ENCODE results near the gene ARHGAP44.
"Not testable (repeated sequence)": the region's sequence is repeated elsewhere in the genome, so short reads cannot be mapped to it uniquely, and the experiment has no call there.

The ARHGAP44 gene

DNA sequence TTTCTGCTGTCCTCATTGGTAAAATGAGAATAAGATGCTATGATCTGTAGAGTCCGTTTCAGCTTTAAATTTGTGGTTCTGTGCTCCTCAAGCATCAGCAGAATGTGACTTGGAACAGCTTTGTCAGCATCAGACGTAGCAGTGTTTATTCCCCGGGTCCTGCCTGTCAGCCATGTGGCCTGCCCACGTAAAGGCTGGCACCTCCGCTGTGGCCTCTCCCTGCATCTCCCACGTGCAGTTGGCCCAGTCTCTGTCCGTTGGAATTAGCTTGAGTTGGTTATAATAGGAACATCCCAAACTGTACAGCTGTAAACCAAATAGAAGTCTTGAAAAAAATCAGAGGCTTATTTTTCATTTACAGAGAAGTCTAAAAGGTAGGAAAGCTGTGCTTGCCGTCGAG, 61.7 kb downstream of the ARHGAP44 start:
- no peak overlapping the region for H3K4me3 ChIP-seq
- H3K36me3 ChIP-seq (replicated peaks), result no peaks in the 10 kb centered on the region
- no peak for DNase-seq (ENCODE audit: low spot score in 2 of 2)
- no peaks in the 10 kb centered on the region for H3K4me1 ChIP-seq
- in situ Hi-C loops (cut with MboI; ENCODE audit: low sequenced_read_pairs), result no loop called here
- H3K9me3 ChIP-seq, result no peaks in the 10 kb centered on the region
- H3K27me3 ChIP-seq (ENCODE audit: low read depth), result no peaks in the 10 kb centered on the region

DNA sequence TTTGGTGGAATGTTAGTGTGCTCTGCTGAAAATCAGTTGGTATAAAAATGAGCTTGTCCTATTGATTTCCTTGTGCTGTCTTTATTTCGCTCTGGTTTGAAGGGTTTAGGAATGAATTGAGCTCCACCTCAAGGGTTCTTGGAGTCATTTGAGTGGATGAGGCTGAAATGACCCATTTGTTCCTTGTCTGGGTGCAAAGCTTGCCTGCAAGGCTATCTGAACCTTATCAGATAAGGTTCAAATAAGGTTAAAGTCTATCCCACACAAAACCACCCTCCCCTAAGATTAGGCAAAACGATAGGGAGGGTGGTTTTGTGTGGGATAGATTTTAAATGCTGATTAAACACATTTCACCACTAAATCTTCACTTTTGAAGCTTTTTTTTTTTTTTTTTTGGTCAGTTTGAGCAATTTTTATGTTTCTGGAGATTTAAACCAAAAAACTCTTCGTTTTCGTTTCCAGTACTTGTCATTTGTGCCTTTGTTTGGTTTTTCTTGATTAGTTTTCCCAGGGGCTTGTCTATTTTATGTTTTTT, 62.7 kb downstream of the ARHGAP44 start:
- Histone ChIP-seq H3K4me3 (no peak overlapping the region), H3K27me3 (ENCODE audit: low read depth) (no peaks in the 10 kb centered on the region), H3K36me3 (replicated peaks) (no peaks in the 10 kb centered on the region), H3K4me1 (no peaks in the 10 kb centered on the region), H3K9me3 (no peaks in the 10 kb centered on the region)
- in situ Hi-C loops (cut with MboI; ENCODE audit: low sequenced_read_pairs), result no loop called here
- DNase-seq (ENCODE audit: low spot score in 2 of 2), result no peak

DNA sequence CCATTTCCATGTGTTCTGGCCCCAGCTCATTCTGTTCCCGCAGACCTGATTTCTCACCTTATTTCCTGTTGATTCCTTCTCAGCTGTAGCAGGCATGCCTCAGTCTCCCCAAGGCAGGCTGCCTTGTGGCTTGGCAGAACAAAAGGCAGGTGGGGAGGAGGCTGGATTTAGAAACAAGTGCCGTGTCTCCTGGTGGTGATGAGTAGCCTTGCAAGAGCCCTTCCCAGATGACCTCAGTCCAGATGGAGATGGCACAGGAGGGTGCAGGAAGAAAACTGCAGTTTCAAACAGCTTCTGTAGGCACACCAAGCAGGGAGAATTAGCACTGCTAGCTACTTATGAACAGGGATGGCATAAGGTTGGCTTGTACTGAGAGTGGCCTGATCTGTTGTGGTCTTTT, 64.6 kb downstream of the ARHGAP44 start:
- H3K4me3 ChIP-seq, result no peak overlapping the region
- H3K36me3 ChIP-seq (replicated peaks), result no peaks in the 10 kb centered on the region
- H3K9me3 ChIP-seq, result no peaks in the 10 kb centered on the region
- H3K4me1 ChIP-seq, result no peaks in the 10 kb centered on the region
- no peaks in the 10 kb centered on the region for H3K27me3 ChIP-seq (ENCODE audit: low read depth)
- no peak for DNase-seq (ENCODE audit: low spot score in 2 of 2)
- in situ Hi-C loops (cut with MboI; ENCODE audit: low sequenced_read_pairs), result no loop called here

DNA sequence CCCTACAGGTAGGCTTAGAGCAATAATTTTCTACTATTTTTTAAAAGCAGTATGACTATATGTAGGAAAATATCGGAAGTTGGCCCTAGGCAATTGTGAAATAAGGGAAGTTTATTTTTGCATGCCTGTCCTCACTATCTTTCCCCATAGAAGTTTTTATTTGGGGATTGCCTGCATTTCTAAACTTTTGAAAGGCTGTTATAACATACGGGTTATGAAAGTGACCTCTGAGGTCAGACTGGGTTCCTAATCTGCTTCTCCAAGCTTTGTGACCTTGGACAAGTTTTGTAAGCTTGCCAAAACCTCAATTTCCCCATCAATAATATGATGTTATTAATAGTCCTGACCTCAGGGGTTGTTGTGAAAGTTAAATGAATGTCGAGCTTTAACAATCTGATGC, 67.1 kb downstream of the ARHGAP44 start:
- in situ Hi-C loops (cut with MboI; ENCODE audit: low sequenced_read_pairs), result no loop called here
- H3K4me3 ChIP-seq, result no peak overlapping the region
- H3K36me3 ChIP-seq (replicated peaks), result no peaks in the 10 kb centered on the region
- H3K9me3 ChIP-seq, result no peaks in the 10 kb centered on the region
- no peaks in the 10 kb centered on the region for H3K27me3 ChIP-seq (ENCODE audit: low read depth)
- H3K4me1 ChIP-seq, result no peaks in the 10 kb centered on the region
- DNase-seq (ENCODE audit: low spot score in 2 of 2), result no peak

GRCh38 chr17:12857592-12857991, 68.3 kb downstream of the ARHGAP44 start:
- no peaks in the 10 kb centered on the region for H3K4me1 ChIP-seq
- H3K27me3 ChIP-seq (ENCODE audit: low read depth), result no peaks in the 10 kb centered on the region
- H3K4me3 ChIP-seq, result no peak overlapping the region
- no peaks in the 10 kb centered on the region for H3K36me3 ChIP-seq (replicated peaks)
- in situ Hi-C loops (cut with MboI; ENCODE audit: low sequenced_read_pairs), result no loop called here
- no peaks in the 10 kb centered on the region for H3K9me3 ChIP-seq
- no peak for DNase-seq (ENCODE audit: low spot score in 2 of 2)

DNA sequence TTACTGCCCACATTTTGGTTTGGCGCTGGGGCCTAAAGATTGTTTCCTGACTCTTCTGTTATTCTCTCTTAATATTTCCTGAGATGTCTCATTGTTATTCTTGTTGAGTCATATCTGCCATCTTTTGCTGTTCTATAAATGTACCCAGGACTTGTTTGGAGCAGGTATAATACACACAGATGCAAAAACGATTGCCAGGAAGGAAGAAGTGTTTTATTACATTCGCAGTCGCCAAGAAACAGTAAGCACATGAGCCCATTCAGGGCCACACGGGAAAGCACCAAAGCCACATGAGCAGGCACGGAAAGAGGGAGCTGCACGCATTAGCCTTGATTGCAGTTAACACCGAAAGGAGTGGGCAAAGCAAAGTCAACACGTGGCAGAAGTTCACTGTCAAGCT, 70.2 kb downstream of the ARHGAP44 start:
- in situ Hi-C loops (cut with MboI; ENCODE audit: low sequenced_read_pairs), result no loop called here

DNA sequence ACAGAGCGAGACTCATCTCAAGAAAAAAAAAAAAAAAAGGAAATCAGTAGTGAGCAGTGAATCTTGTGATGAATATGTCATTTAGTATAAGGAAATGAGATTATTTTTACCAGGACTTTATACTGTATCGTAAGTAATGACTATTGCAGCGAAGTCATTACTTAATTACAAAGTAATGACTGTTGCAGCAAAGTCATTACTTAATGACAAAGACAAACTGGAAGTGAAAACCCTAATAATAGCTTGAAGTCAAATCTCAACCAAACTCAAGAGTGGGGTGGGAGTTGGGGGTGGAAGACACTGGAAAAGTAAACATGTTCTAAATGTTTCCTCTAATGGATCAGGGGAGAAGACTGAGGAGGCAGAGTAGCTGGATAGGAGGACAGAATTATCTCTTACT, 76.5 kb downstream of the ARHGAP44 start:
- Histone ChIP-seq H3K36me3 (replicated peaks) (no peaks in the 10 kb centered on the region), H3K4me1 (no peaks in the 10 kb centered on the region), H3K27me3 (ENCODE audit: low read depth) (no peaks in the 10 kb centered on the region), H3K9me3 (no peaks in the 10 kb centered on the region), H3K4me3 (no peak overlapping the region)
- in situ Hi-C loops (cut with MboI; ENCODE audit: low sequenced_read_pairs), result no loop called here
- DNase-seq (ENCODE audit: low spot score in 2 of 2), result no peak

More for the DNA sequence above, 70.2 kb downstream of the ARHGAP44 start:
- Histone ChIP-seq H3K27me3 (ENCODE audit: low read depth) (no peaks in the 10 kb centered on the region), H3K9me3 (no peaks in the 10 kb centered on the region), H3K4me1 (no peaks in the 10 kb centered on the region), H3K36me3 (replicated peaks) (no peaks in the 10 kb centered on the region), H3K4me3 (no peak overlapping the region)
- DNase-seq (ENCODE audit: low spot score in 2 of 2), result no peak

DNA sequence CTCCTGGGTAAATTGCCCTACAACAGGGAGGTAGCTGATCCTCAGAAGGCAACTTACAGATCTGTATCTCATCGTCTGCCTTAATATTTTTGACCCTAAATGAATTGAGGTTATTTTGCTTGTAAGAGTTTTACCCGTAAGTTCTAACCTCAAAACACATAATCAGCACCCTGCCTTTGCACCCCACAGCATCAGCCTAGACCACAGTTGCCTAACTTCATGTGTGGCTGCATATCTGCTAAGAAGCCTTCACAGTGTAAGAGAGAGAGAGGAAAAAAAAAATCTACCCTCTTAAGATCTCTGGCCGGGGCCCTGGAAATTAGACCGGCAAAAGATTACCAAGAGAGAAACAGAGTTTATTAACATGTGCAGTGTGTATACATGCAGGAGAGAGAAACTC, 76.9 kb downstream of the ARHGAP44 start:
- no peak for DNase-seq (ENCODE audit: low spot score in 2 of 2)
- no peaks in the 10 kb centered on the region for H3K36me3 ChIP-seq (replicated peaks)
- no peaks in the 10 kb centered on the region for H3K27me3 ChIP-seq (ENCODE audit: low read depth)
- no peaks in the 10 kb centered on the region for H3K4me1 ChIP-seq
- in situ Hi-C loops (cut with MboI; ENCODE audit: low sequenced_read_pairs), result no loop called here
- H3K4me3 ChIP-seq, result no peak overlapping the region
- no peaks in the 10 kb centered on the region for H3K9me3 ChIP-seq

GRCh38 chr17:12867726-12868125, 78.4 kb downstream of the ARHGAP44 start:
- Histone ChIP-seq H3K27me3 (ENCODE audit: low read depth) (no peaks in the 10 kb centered on the region), H3K9me3 (no peaks in the 10 kb centered on the region), H3K36me3 (replicated peaks) (no peaks in the 10 kb centered on the region), H3K4me1 (no peaks in the 10 kb centered on the region), H3K4me3 (no peak overlapping the region)
- in situ Hi-C loops (cut with MboI; ENCODE audit: low sequenced_read_pairs), result no loop called here
- DNase-seq (ENCODE audit: low spot score in 2 of 2), result no peak

DNA sequence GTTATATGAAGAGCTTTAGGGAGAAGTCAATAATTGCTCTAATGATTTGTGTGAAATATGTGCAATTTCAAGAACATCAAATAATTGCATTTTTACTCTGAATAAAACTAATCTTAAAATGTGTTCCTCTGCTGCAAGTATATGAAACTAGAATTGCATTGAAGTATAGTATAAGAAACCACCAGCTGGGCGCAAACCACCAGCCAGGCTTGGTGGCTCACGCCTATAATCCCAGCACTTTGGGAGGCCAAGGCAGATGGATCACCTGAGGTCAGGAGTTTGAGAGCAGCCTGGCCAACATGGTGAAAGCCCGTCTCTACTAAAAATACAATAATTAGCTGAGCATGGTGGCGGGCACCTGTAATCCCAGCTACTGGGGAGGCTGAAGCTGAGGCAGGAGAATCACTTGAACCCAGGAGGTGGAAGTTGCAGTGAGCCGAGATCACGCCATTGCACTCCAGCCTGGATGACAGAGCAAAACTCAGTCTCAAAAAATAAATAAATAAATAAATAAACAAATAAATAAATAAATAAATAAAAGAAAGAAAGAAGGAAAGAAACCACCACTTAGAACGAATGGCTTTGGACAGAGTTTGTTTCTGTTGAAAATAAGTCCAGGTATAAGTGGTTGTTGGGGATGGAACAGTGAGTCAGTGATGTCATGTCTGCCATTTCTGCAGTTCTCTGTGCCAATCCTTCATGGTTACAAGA, 84.3 kb downstream of the ARHGAP44 start:
- H3K4me3 ChIP-seq; H3K27me3 ChIP-seq (ENCODE audit: low read depth): not testable (repeated sequence)

DNA sequence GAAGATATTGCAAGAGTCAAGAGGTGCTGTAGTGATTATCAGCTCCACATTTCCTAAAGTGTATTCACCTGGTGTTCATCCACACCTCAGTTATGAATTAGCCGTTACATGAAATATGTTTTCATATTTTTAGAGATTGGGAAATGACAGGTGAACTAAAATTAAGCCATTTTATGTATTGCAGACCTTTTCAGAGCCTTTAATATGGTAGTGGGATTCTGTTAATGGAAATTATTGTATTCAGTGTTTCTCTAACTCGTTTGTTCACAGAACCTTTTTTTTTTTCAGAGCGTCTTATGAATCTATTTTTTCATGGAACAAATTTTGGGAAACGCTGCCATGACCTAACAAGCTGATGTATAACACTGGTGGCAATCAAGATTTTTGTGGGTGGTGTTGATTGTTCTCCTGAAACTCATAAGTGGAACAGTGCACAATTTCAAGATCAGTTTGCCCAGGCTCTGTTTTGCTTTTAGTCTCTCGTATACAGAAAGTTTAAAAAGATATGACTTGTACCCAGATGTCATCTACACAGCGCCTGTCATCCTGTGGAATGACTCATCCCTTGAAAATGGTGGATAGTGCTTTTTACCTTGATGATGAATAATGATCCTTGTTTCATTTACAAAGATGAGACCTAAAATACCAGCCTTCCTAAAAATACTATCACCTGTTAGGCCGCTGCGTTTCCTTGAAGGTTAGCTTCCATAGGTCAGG, 88.8 kb downstream of the ARHGAP44 start:
- no peak overlapping the region for H3K4me3 ChIP-seq
- no peak for DNase-seq (ENCODE audit: low spot score in 2 of 2)
- no peaks in the 10 kb centered on the region for H3K27me3 ChIP-seq (ENCODE audit: low read depth)
- H3K36me3 ChIP-seq (replicated peaks), result no peaks in the 10 kb centered on the region
- in situ Hi-C loops (cut with MboI; ENCODE audit: low sequenced_read_pairs), result no loop called here
- H3K9me3 ChIP-seq, result no peaks in the 10 kb centered on the region
- no peaks in the 10 kb centered on the region for H3K4me1 ChIP-seq

More for the DNA sequence above, 84.3 kb downstream of the ARHGAP44 start:
- H3K9me3 ChIP-seq; in situ Hi-C loops (cut with MboI; ENCODE audit: low sequenced_read_pairs); H3K4me1 ChIP-seq; DNase-seq (ENCODE audit: low spot score in 2 of 2); H3K36me3 ChIP-seq (replicated peaks): not testable (repeated sequence)

DNA sequence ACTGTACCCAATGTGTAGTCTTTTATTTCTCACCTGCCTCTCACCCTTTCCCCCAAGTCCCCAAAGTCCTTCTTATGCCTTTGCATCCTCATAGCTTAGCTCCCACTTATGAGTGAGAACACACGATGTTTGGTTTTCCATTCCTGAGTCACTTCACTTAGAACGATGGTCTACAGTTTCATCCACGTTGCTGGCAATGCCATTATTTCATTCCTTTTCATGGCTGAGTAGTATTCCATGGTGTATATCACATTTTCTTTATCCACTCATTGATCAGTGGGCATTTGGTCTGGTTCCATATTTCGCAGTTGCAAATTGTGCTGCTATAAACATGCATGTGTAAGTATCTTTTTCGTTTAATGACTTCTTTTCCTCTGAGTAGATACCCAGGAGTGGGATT, 89.8 kb downstream of the ARHGAP44 start:
- in situ Hi-C loops (cut with MboI; ENCODE audit: low sequenced_read_pairs); DNase-seq (ENCODE audit: low spot score in 2 of 2); H3K27me3 ChIP-seq (ENCODE audit: low read depth); H3K4me1 ChIP-seq; H3K36me3 ChIP-seq (replicated peaks); H3K9me3 ChIP-seq; H3K4me3 ChIP-seq: not testable (repeated sequence)

DNA sequence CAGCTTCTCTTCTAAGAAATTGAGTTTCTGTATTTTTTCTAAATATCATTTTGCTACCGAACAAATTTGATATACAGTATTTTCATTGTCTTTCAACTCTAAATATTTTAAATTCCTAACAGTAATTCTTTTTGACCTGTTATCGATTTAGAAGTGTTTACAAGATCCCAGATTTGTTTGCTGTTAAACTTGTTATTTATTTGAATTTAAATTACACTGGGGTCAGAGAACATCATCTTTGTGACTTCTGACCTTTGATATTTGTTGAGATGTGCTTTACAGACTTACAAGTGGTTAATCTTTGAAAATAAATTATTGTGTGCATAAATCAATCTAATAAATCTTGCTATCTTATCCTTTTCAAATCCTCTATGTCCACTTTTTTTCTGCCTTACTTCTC, 94.2 kb downstream of the ARHGAP44 start:
- no peaks in the 10 kb centered on the region for H3K4me1 ChIP-seq
- no peaks in the 10 kb centered on the region for H3K36me3 ChIP-seq (replicated peaks)
- DNase-seq (ENCODE audit: low spot score in 2 of 2), result no peak
- H3K4me3 ChIP-seq, result no peak overlapping the region
- no peaks in the 10 kb centered on the region for H3K9me3 ChIP-seq
- H3K27me3 ChIP-seq (ENCODE audit: low read depth), result no peaks in the 10 kb centered on the region
- in situ Hi-C loops (cut with MboI; ENCODE audit: low sequenced_read_pairs), result no loop called here

- no peaks in the 10 kb centered on the region for H3K36me3 ChIP-seq (replicated peaks)
- DNase-seq (ENCODE audit: low spot score in 2 of 2), result no peak
- in situ Hi-C loops (cut with MboI; ENCODE audit: low sequenced_read_pairs), result no loop called here
- H3K4me3 ChIP-seq, result no peak overlapping the region
- no peaks in the 10 kb centered on the region for H3K9me3 ChIP-seq
- no peaks in the 10 kb centered on the region for H3K27me3 ChIP-seq (ENCODE audit: low read depth)
- no peaks in the 10 kb centered on the region for H3K4me1 ChIP-seq
Measured at GRCh38 chr17:12887088-12887487, 97.8 kb downstream of the ARHGAP44 start.

All from HAP-1 (cell line).